GM18499 (cell line): Measurements from ENCODE around the gene MRPL21.
"Not testable (repeated sequence)": the region's sequence is repeated elsewhere in the genome, so short reads cannot be mapped to it uniquely, and the experiment has no call there.

ENCODE experiments used
- ATAC-seq: cut with Tn5 transposase; IDR thresholded peaks from one replicate; pipeline ENCODE4 v1.9.1; 2021; ENCODE audit warnings: moderate number of reproducible peaks; ENCODE audit not compliant: insufficient read depth, unreplicated experiment

MRPL21 gene

GRCh38 chr11:68880851-68881250 is 22.8 kb downstream of the MRPL21 start:
- no peak for ATAC-seq

GRCh38 chr11:68878022-68878421 is 25.6 kb downstream of the MRPL21 start:
- ATAC-seq = no peak

- ATAC-seq = no peak
Observed at GRCh38 chr11:68872216-68873003, 31.2 kb downstream of the MRPL21 start.

GRCh38 chr11:68870470-68870869 is 33.2 kb downstream of the MRPL21 start:
- no peak for ATAC-seq

GRCh38 chr11:68868221-68868835 is 35.3 kb downstream of the MRPL21 start:
- no peak for ATAC-seq

- no peak for ATAC-seq
Observed at GRCh38 chr11:68867066-68867465, 36.6 kb downstream of the MRPL21 start.

GRCh38 chr11:68865241-68865640 is 38.4 kb downstream of the MRPL21 start:
- ATAC-seq = no peak

- no peak for ATAC-seq
Observed at GRCh38 chr11:68863553-68864265, 39.9 kb downstream of the MRPL21 start.

- ATAC-seq = no peak
Observed at GRCh38 chr11:68862421-68862820, 41.2 kb downstream of the MRPL21 start.

GRCh38 chr11:68859123-68859522 is 44.5 kb downstream of the MRPL21 start:
- no peak for ATAC-seq

- no peak for ATAC-seq
Observed at GRCh38 chr11:68857037-68857586, 46.5 kb downstream of the MRPL21 start.

GRCh38 chr11:68856425-68857030 is 47.1 kb downstream of the MRPL21 start:
- not testable (repeated sequence) for ATAC-seq

GRCh38 chr11:68855205-68855981 is 48.2 kb downstream of the MRPL21 start:
- no peak for ATAC-seq

- ATAC-seq = no peak
Observed at GRCh38 chr11:68854273-68854958, 49.2 kb downstream of the MRPL21 start.

- ATAC-seq = no peak
Observed at GRCh38 chr11:68852628-68853027, 51.0 kb downstream of the MRPL21 start.

GRCh38 chr11:68848429-68848828 is 55.2 kb downstream of the MRPL21 start:
- no peak for ATAC-seq

GRCh38 chr11:68847395-68847794 is 56.2 kb downstream of the MRPL21 start:
- no peak for ATAC-seq

GRCh38 chr11:68845351-68846002 is 58.2 kb downstream of the MRPL21 start:
- no peak for ATAC-seq

GRCh38 chr11:68844801-68845200 is 58.8 kb downstream of the MRPL21 start:
- ATAC-seq = no peak
